Hypothalamus (tissue), 51 donors: ENCODE results near the gene MINDY4.

Experiments used
- DNase-seq, 51 donors: peaks; one replicate each; lab custom pipeline; 2025; lab: John Stamatoyannopoulos, UW

MINDY4 gene

DNA sequence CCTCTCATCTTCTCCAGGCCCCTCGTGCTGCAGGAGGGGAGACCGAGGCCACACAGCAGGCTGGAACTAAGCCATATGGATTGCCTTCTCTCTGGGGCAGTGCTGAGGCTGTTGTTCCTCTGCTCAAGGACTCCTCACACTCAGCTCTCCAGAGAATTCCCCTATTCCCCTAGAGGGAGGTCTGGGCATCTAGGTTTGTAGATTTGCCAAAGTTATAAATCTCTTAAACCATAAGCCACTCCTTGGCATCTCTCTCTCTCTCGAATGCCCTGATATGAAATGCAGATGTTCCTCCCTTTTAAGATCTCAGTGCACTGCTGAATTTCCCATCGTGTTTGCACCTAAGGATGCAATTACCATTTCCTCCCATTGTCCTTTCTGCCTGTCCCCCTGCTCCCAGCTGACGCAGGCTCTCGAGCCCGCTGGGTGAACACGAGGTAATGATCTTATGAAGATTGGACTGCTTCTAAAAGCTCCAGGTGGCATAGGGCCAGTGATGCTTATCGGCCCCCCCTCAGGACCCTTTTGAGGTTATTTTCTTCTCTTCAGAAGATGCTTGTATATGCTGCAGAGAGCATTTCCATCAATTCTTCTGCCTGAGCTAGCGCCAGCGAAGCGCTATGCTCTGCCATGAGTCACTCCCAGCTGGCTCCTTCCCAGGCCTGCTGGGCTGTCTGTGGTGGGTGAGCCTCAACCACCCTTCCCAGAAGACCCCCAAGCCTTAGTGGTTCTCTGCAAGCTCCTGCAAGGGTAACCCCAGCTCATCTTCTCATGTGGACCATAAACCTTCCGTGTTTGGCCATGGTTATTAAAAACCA is 98.8 kb downstream of the MINDY4 start:
- peak in 1 of 51 donors; percentile 24 for DNase-seq

GRCh38 chr7:30870821-30871518 is 99.8 kb downstream of the MINDY4 start:
- DNase-seq: no peak

DNA sequence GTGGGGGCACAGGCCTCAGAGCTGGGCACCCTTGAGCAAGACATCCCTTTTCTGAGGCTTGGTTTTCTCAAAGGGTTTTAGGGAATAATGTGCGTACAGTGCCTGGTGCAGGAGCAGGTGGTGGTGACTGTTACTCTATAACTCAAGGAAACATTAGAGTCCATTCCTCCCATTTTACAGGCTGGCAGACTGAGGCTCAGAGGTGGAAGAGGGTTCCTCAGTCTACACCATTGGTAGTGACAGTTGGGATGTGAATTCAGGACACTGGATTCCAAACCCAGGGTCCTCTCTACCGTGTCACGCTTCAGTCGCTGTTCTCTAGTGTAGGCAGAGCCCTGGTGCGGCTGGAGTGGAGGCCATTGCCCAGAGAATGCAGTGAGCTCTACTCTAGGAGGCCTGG is 100.4 kb downstream of the MINDY4 start:
- no peak for DNase-seq

GRCh38 chr7:30873207-30873606 is 102.0 kb downstream of the MINDY4 start:
- DNase-seq: no peak

GRCh38 chr7:30873656-30874055 is 102.4 kb downstream of the MINDY4 start:
- DNase-seq: no peak

- no peak for DNase-seq
These were observed 103.6 kb downstream of the MINDY4 start for GRCh38 chr7:30874656-30875302.

- DNase-seq: no peak
These were observed 106.0 kb downstream of the MINDY4 start for GRCh38 chr7:30877015-30877769.

- no peak for DNase-seq
These were observed 106.8 kb downstream of the MINDY4 start for GRCh38 chr7:30877993-30878392.

DNA sequence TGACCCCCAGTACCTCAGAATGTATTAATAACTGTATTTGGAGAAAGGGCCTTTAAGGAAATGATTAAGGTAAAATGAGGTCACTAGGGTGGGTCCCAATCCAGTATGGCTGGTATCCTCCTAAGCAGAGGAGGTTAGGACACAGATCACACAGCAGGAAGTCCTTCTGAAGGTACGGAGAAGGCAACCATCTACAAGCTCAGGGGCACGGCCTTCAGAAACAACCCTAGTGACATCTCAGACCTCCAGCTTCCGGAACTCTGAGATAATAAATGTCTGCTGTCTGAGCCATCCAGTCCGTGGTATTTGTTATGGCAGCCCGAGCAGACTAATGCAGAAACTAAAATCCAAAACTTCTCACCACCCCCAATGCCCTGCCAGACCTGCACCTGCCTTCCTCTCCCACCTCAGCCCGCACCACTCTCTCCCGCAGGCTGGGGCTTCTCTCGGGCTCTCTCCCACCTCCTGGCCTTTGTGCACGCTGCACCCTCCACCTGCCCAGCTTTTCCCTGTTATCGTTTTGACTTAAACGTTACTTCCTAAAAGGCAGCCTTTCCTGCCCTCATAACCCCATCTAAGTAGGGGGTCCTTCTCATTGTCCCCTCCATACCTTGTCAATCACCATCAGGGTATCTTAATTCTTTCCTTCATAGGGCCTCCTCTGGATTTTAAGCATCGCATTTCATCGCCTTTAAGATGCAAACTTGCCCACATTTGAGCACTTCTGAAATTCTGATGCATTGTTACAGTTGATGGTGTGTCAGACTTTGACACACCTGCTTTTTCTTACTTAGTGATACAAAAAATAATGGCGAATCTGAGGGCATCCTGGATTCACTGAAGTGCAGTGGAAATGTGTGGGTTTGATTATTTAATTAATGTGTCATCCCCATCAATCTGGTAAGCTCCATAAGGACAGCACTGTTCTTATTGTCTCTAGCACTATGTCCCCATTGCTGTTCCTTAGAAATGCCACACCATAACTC is 108.2 kb downstream of the MINDY4 start:
- no peak for DNase-seq

GRCh38 chr7:30880125-30880720 is 109.0 kb downstream of the MINDY4 start:
- DNase-seq: peak in 1 of 51 donors; percentile 14

- DNase-seq: no peak
These were observed 109.7 kb downstream of the MINDY4 start for GRCh38 chr7:30880941-30881340.

DNA sequence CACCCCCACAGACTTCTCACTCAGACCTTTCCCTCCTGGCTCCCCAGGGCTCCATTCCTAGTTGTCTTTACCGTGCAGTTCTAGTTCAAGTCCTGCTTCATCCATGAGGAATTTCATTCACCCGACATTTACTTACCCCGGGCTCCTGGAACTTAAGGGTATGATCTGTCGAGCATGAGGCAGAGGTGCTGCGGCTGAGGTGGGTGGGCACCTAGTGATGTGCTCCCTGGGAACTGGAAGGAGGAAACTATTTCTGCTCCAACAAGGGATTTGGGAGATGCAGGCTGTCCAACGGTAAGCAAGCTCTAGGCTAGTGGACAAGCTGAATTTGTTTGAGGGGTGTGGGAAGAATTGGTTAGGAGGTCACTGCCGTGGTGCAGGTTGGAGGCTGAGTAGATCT is 110.2 kb downstream of the MINDY4 start:
- no peak for DNase-seq

DNA sequence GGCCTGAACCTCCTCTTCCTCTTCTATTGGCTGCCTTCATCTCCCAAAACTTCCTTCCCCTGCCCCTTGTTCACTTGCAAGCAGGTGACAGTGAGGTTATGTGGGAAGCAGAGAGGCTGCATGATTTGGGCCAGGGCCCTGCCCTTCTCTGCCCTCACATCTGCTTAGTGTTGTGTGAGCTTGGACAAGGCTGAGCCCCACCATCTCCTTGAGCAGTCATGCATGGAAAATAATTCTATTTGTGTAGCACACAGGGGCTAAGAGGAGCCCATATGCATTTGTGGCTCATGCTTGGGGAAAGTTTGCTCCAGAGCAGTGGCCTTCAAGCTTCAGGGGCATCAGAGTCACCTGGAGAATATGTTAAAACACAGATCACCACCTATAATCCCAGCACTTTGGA is 113.7 kb downstream of the MINDY4 start:
- DNase-seq: no peak

DNA sequence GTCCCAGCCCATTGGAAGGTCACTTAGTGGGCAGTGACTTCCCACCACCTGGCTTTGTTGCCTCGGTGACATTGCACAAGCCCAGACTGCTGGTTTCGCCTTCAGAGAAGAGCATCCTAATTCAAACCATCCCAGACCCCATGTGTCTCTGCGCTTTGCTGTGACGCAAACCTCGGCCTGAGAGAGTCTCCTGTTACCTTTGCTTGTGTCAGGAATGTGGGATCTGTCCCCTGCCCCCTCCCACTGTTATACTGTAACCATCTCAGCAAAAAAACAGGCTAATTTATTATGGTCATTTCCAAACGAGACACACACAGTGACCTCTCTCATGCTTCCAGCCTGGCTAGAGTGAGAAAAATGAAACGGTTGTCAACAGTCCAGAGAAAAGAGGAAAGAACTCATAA is 115.4 kb downstream of the MINDY4 start:
- no peak for DNase-seq

DNA sequence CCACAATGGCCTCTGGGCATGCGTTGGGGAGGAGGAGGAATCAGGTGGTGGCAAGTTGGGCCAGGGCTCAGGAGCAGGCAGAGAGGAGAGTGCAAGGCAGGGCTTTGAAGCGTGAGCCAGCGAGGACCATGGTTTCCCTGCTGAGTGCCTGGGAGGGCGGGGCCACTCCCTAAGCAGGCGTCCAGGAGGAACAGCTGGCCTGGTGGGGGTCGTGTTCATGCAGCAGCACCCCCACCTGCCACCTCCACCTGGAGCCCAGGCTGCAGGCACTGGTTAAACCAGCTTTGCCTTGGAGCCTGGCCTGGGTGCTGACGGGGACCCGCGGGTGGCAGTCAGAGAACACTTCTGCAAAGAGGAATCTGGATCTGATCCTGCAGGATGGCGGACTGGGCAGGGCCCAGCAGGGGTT is 116.3 kb downstream of the MINDY4 start:
- DNase-seq: no peak

GRCh38 chr7:30888747-30889146 is 117.5 kb downstream of the MINDY4 start:
- peak in 5 of 51 donors; percentile 9 to 39 (median 13) for DNase-seq

GRCh38 chr7:30890226-30890625 is 119.0 kb downstream of the MINDY4 start:
- no peak for DNase-seq

GRCh38 chr7:30893357-30893756 is 122.1 kb downstream of the MINDY4 start:
- DNase-seq: peak in 11 of 51 donors; percentile 10 to 43 (median 28)

DNA sequence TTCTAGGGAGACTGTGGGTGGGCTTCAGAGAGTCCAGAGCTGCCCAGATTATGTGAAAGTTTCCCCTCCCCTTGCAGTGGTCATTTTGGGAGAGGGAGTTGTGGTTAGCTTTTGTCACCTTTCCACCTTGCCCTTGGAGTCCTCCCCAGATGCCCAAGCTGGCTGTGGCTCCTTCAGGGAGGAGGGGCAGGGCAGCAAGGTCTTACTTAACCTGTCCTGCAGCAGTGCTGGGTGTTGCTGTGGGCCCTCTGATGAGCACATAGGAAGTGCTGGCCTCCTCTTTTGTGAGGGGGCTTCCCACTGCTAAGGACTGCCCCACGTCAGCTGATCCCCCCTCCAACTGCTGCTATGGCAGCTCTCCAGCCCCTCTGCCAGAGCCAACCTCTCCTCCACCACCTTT is 122.8 kb downstream of the MINDY4 start:
- DNase-seq: no peak
